Prostate gland (tissue), 2 donors: Measurements from ENCODE around the gene ZNF578. TPM values are rescaled to one million over a fixed set of nuclear protein-coding genes. Genes with fewer than 3 reads are reported as not detected.
"Not testable (repeated sequence)": the region's sequence is repeated elsewhere in the genome, so short reads cannot be mapped to it uniquely, and the experiment has no call there.

Source experiments
- DNase-seq: peaks from one replicate; pipeline ENCODE4 v3.0.0-alpha.2; 2019; ENCODE audit warnings: low spot score
- H3K27ac ChIP-seq, 2 donors: fragments of 200-600 bp; sonication (generic); 2 replicates each; pipeline ENCODE4 v1.5.1; 2017 to 2019
- H3K27me3 ChIP-seq: fragments of 200-600 bp; sonication (generic); replicated peaks from 2 replicates; pipeline ENCODE4 v1.5.1; 2019; ENCODE audit not compliant: insufficient read depth
- H3K36me3 ChIP-seq, 2 donors: fragments of 200-600 bp; sonication (generic); 1 replicate in 1 of 2; 2 replicates in 1 of 2; pipeline versions ENCODE4 v1.5.1 to v1.8.1; 2017 to 2019
- H3K4me1 ChIP-seq: fragments of 200-600 bp; sonication (generic); replicated peaks from 2 replicates; pipeline ENCODE4 v1.5.1; 2019
- H3K4me3 ChIP-seq, 2 donors: fragments of 200-600 bp; sonication (generic); 2 replicates each; pipeline ENCODE4 v1.5.1; 2017 to 2019
- H3K9me3 ChIP-seq: fragments of 200-600 bp; sonication (generic); 2 replicates; pipeline ENCODE4 v1.5.1; 2017
- POLR2A ChIP-seq: fragments of 450-650 bp; IDR thresholded peaks from one replicate; pipeline ENCODE4 v1.6.1; 2016; ENCODE audit warnings: antibody characterized with exemption, mild to moderate bottlenecking
- POLR2AphosphoS5 ChIP-seq: sonication (generic); formaldehyde crosslinking; IDR thresholded peaks from one replicate; pipeline ENCODE4 v1.6.1; 2017; ENCODE audit warnings: antibody characterized with exemption
- WGBS: methylation state at CpG from one replicate; pipeline ENCODE4 v1.1.5; 2018; 5-methylcytosine and 5-hydroxymethylcytosine counted together
- intact Hi-C: fragments of 100-400 bp; cut with DNase I; formaldehyde crosslinking; loops from one replicate; pipeline ENCODE4 v1.14.2; 2022
- total RNA-seq, 2 donors: library from RNA; depleted of rRNA; stranded (reverse); fragments of >200 nt; gene quantifications; one replicate each; pipeline ENCODE4 v1.1.0, GENCODE V29; 2016
- TF ChIP-seq, protein P1 (sequence below), 4 experiments: fragments of 200-600 bp in 2 of 4; fragments of 450-650 bp in 2 of 4; sonication (generic) in 2 of 4; IDR thresholded peaks; 1 replicate in 3 of 4; 2 replicates in 1 of 4; pipeline ENCODE4 v1.5.1; 2016 to 2019; ENCODE audit warnings: antibody characterized with exemption in 4 of 4, mild to moderate bottlenecking in 2 of 4, moderate library complexity in 2 of 4

ZNF578 gene
- total RNA-seq, 2 donors from 2014 or later, result 0.68 to 10.2 TPM

DNA sequence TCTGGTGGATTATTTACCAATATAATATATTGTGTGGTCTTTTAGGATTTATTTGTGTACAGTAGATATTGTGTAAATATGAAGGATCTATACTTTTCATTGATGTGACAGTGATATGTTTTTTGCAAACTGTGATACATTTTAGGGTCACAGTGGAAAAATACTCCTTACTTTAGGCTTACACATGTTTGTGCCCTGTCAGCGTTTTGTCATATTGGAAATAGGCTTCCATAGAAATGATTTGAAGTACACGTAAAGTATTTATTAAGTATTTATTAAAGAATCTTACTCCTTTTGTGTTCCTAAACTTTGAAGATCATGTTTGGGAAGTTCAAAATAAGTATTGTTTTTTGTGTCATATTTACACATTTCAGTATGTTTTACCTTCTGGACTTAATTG lies 79.1 kb downstream of the ZNF578 start:
- WGBS, result 94% methylated on average over 2 of the region's 2 CpGs
- Histone ChIP-seq H3K9me3 (no peaks in the 10 kb centered on the region), H3K27ac (no peak overlapping the region), H3K4me1 (no peaks in the 10 kb centered on the region), H3K36me3 (peaks cover 0 to 4% of the 10 kb centered on the region in 2 donors), H3K27me3 (no peaks in the 10 kb centered on the region), H3K4me3 (no peak overlapping the region)
- DNase-seq, result no peak
- no peak for TF ChIP-seq POLR2A
- TF ChIP-seq, protein P1, sequence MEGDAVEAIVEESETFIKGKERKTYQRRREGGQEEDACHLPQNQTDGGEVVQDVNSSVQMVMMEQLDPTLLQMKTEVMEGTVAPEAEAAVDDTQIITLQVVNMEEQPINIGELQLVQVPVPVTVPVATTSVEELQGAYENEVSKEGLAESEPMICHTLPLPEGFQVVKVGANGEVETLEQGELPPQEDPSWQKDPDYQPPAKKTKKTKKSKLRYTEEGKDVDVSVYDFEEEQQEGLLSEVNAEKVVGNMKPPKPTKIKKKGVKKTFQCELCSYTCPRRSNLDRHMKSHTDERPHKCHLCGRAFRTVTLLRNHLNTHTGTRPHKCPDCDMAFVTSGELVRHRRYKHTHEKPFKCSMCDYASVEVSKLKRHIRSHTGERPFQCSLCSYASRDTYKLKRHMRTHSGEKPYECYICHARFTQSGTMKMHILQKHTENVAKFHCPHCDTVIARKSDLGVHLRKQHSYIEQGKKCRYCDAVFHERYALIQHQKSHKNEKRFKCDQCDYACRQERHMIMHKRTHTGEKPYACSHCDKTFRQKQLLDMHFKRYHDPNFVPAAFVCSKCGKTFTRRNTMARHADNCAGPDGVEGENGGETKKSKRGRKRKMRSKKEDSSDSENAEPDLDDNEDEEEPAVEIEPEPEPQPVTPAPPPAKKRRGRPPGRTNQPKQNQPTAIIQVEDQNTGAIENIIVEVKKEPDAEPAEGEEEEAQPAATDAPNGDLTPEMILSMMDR (IDR thresholded peaks at IDR 0.05), result no peak
- TF ChIP-seq POLR2AphosphoS5, result no peak
- intact Hi-C loops, result no loop called here

DNA sequence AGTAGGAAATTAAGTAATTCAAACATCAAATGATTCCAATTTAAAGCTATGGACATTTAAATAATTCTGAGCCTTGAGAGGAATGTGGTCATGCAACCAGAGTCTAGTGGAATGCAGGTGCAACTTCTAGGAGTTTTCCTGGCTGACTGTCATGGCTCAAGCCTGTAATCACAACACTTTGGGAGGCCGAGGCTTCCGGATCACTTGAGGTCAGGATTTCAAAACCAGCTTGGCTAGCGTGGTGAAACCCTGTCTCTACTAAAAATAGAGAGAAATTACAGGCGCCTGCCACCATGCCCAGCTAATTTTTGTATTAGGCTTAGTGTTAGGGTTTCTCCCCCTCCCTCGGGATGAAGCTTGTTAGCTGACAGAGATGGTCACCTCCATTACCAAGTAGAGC lies 80.5 kb downstream of the ZNF578 start:
- Histone ChIP-seq H3K4me1 (no peaks in the 10 kb centered on the region), H3K36me3 (peaks cover 0 to 4% of the 10 kb centered on the region in 2 donors), H3K9me3 (no peaks in the 10 kb centered on the region), H3K4me3 (no peak overlapping the region), H3K27ac (no peak overlapping the region), H3K27me3 (no peaks in the 10 kb centered on the region)
- no peak for DNase-seq
- intact Hi-C loops, result no loop called here
- WGBS, result 81% methylated on average over 5 of the region's 5 CpGs
- TF ChIP-seq POLR2A, result no peak
- TF ChIP-seq, protein P1 (IDR thresholded peaks at IDR 0.05), result no peak
- TF ChIP-seq POLR2AphosphoS5, result no peak

DNA sequence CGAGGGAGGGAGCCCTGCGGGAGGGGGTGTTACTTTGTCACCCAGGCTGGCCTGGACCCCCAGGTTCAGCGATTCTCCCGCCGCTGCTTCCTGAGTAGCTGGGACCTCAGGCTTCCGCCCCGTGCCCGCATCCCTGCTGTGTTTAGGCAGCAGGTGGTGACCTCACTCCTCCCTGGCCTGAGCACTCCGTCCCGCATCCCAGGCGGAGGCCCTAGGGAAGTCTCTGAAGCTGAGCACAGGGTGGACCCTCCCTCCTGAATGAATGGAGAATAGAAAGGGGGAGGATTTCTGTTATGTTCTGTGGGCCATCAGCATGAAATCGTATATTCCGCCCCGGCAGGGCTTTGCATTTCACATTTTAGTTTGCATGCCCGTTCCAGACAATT lies 82.0 kb downstream of the ZNF578 start:
- H3K4me1 ChIP-seq, DNase-seq, H3K27me3 ChIP-seq, intact Hi-C loops, H3K9me3 ChIP-seq, H3K36me3 ChIP-seq: not testable (repeated sequence)
- peak overlapping the region; percentile 33 to 49 for H3K4me3 ChIP-seq
- WGBS, result 6% methylated on average over 15 of the region's 15 CpGs
- peak overlapping the region; percentile 67 to 68 for H3K27ac ChIP-seq

DNA sequence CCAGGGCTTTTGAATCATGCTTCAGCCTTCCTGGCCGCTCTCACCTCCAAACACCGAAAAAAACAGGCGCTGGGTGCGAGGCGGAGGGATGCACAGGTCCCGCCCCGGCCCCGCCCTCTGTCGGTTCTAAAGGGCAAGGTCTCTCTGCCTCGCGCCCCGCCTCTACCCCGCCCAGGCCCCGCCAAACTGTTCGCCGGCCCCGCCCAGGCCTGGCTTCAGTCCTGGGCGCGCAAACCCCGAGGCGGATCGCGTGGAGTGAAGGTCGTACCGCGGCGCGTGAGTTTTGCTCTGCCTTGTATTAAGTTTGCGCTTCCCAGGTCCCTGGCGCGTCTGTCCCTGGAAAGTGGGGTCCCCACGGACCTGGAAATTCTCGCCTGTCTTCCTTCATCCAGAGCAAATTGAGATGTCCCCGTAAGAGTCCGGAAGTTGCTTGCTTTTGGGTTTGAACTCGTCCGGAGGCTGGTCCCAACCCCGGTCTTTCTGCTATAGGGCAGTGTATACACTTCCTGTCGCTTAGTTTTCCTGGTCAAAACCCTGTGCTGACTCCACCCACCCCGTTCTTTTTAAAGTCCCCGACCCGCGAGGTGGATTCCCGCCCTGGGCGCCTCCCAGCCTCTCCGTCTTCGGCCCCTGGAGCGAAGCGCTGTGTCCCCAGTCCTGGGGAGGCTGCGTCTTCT lies 82.6 kb downstream of the ZNF578 start:
- no peaks in the 10 kb centered on the region for H3K4me1 ChIP-seq
- peak overlapping the region; percentile 33 to 49 for H3K4me3 ChIP-seq
- under 1% methylated on average over 48 of the region's 50 CpGs for WGBS
- H3K9me3 ChIP-seq, result no peaks in the 10 kb centered on the region
- H3K27me3 ChIP-seq, result no peaks in the 10 kb centered on the region
- DNase-seq, result peak; percentile 80
- intact Hi-C loops, result no loop called here
- H3K27ac ChIP-seq, result peak overlapping the region; percentile 67 to 68
- TF ChIP-seq POLR2A (peak; percentile 42), POLR2AphosphoS5 (peak; percentile 26)
- TF ChIP-seq, protein P1 (IDR thresholded peaks at IDR 0.05), result peak in 1 of 4 experiments; percentile 20
- peaks cover 0 to 4% of the 10 kb centered on the region in 2 donors for H3K36me3 ChIP-seq

DNA sequence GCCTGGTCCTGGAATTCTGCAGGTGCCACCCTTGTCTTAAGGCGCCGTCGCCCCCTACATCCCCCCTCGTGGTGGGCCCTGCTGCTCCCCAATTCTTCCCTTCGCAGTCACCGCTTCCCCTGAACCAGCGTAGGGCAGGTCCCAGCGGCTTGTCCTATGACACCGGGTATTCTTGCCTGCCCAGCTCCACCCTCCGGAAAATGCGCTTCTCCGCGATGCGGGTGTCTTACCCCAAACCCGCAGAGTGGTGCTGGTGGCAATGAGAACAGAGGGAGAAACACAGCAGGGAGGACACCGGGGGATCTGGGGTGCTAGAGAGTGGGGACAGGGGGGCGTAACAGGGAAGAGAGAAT lies 83.1 kb downstream of the ZNF578 start:
- Histone ChIP-seq H3K36me3 (peaks cover 0 to 4% of the 10 kb centered on the region in 2 donors), H3K27ac (peak overlapping the region; percentile 67 to 68), H3K9me3 (no peaks in the 10 kb centered on the region), H3K4me1 (no peaks in the 10 kb centered on the region), H3K27me3 (no peaks in the 10 kb centered on the region), H3K4me3 (peak overlapping the region; percentile 33 to 49)
- DNase-seq, result no peak
- WGBS, result 3% methylated on average over 17 of the region's 17 CpGs
- TF ChIP-seq, protein P1 (IDR thresholded peaks at IDR 0.05), result no peak
- TF ChIP-seq POLR2A (no peak), POLR2AphosphoS5 (no peak)
- intact Hi-C loops, result no loop called here

DNA sequence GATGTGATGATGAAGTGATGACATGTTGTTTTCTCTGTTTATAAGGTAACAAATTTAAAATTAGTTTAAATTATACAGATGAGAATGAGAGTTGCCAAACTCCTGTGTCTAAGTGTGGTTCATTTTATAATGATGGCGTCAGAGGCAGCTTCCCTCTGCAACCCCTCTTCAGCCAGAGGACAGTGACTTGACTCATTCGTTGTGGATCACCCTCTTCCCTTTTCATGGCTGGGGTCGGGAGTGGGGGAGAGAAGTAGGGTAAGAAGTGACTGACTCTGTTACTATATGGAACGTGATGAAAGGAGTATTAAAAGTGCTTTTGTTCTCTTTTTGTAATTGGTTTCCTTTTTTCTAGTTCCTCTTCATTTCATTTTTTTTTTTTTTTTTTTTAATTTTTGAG lies 85.5 kb downstream of the ZNF578 start:
- H3K4me1 ChIP-seq, H3K27ac ChIP-seq, H3K36me3 ChIP-seq, H3K4me3 ChIP-seq, H3K27me3 ChIP-seq, intact Hi-C loops, H3K9me3 ChIP-seq, DNase-seq: not testable (repeated sequence)
- WGBS, result 76% methylated on average over 4 of the region's 4 CpGs

DNA sequence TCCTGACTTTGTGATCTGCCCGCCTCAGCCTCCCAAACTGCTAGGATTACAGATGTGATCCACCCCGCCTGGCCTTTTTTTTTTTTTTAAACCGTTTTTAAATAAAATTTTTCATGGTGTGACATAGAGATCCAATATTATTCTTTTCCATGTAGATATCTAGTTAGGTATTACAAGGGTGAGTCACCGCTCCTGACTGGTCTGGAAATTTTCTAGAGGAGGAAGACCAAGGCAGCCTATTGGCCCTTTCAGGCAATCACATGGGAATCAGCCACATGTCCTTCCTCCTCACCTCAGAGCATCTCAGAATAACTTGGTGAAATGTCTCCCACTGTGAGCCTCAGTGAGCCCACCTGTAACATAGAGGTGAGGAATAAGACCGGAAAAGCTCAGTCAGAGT lies 87.8 kb downstream of the ZNF578 start:
- DNase-seq, H3K36me3 ChIP-seq, H3K27me3 ChIP-seq, H3K27ac ChIP-seq, H3K9me3 ChIP-seq, H3K4me3 ChIP-seq, intact Hi-C loops, H3K4me1 ChIP-seq: not testable (repeated sequence)
- WGBS, result 93% methylated on average over 5 of the region's 5 CpGs
